Measurements from ENCODE around the gene WDR45B. TPM values are rescaled to one million over a fixed set of nuclear protein-coding genes. Genes with fewer than 3 reads are reported as not detected.

The WDR45B gene
- total and polyA plus RNA-seq, 8 donors: 28.3 to 63.2 (median 46.9) TPM

GRCh38 chr17:82649501-82650261, 1.4 kb upstream of the WDR45B start:
- Histone ChIP-seq H3K9me3 (no peaks in the 10 kb centered on the region), H3K36me3 (no peaks in the 10 kb centered on the region), H3K27me3 (no peaks in the 10 kb centered on the region), H3K4me3 (no peak overlapping the region), H3K4me1 (peaks cover 5 to 14% (median 9%) of the 10 kb centered on the region in 3 donors), H3K27ac (no peak overlapping the region)
- FAIRE-seq: no peak
- WGBS, 2 donors: 84 to 87% methylated on average over 22 of the region's 22 CpGs
- ATAC-seq: no peak
- intact Hi-C loops (cut with DNase I): loop anchor here in 1 of 3 donors (10.0 kb wide), 1 partner anchor 125 kb away; no protein-coding TSS in a partner anchor
- no peak for TF ChIP-seq CTCF (IDR thresholded peaks at IDR 0.05)
- peak in 4 of 6 donors; percentile 42 to 78 (median 52) for DNase-seq

GRCh38 chr17:82648742-82649331, 593 bp upstream of the WDR45B start:
- DNase-seq (peak; percentile 66 to 90 (median 74)), FAIRE-seq (no peak), ATAC-seq (peak; percentile 4 to 12 (median 8))
- no peaks in the 10 kb centered on the region for H3K9me3 ChIP-seq
- H3K4me3 ChIP-seq: peak overlapping the region in 1 of 4 donors; percentile 31
- peaks cover 5 to 15% (median 9%) of the 10 kb centered on the region in 3 donors for H3K4me1 ChIP-seq
- intact Hi-C loops (cut with DNase I): no loop called here
- H3K27me3 ChIP-seq: no peaks in the 10 kb centered on the region
- no peaks in the 10 kb centered on the region for H3K36me3 ChIP-seq
- no peak for TF ChIP-seq CTCF (IDR thresholded peaks at IDR 0.05)
- H3K27ac ChIP-seq: peak overlapping the region in 1 of 4 donors; percentile 33
- WGBS, 2 donors: 15 to 23% methylated on average over 14 to 22 of the region's 37 CpGs

- Histone ChIP-seq H3K36me3 (peaks cover 0 to 2% (median 0%) of the 10 kb centered on the region in 3 donors), H3K27ac (peak overlapping the region; percentile 76 to 98 (median 85)), H3K4me1 (peaks cover 5 to 24% (median 9%) of the 10 kb centered on the region in 3 donors), H3K4me3 (peak overlapping the region; percentile 98 to 99 (median 98)), H3K9me3 (no peaks in the 10 kb centered on the region), H3K27me3 (no peaks in the 10 kb centered on the region)
- WGBS, 2 donors: 1% methylated on average over 39 to 54 of the region's 54 CpGs
- DNase-seq: peak in 5 of 6 donors; percentile 47 to 80 (median 61)
- no peak for FAIRE-seq
- intact Hi-C loops (cut with DNase I): no loop called here
- peak; percentile 18 to 49 (median 38) for ATAC-seq
- TF ChIP-seq CTCF (IDR thresholded peaks at IDR 0.05): no peak
These were observed 565 bp downstream of the WDR45B start for GRCh38 chr17:82647593-82648164.

GRCh38 chr17:82645516-82645915, 2.7 kb downstream of the WDR45B start:
- no peaks in the 10 kb centered on the region for H3K9me3 ChIP-seq
- peaks cover 5 to 24% (median 9%) of the 10 kb centered on the region in 3 donors for H3K4me1 ChIP-seq
- WGBS, 2 donors: 87 to 88% methylated on average over 4 of the region's 4 CpGs
- no peaks in the 10 kb centered on the region for H3K27me3 ChIP-seq
- H3K36me3 ChIP-seq: peaks cover 0 to 17% (median 0%) of the 10 kb centered on the region in 3 donors
- H3K4me3 ChIP-seq: no peak overlapping the region
- intact Hi-C loops (cut with DNase I): no loop called here
- no peak overlapping the region for H3K27ac ChIP-seq
- FAIRE-seq: no peak
- no peak for TF ChIP-seq CTCF (IDR thresholded peaks at IDR 0.05)
- ATAC-seq: no peak
- DNase-seq: peak in 2 of 6 donors; percentile 6 to 19
